Endodermal cell (in vitro differentiated cells): ENCODE measurements around the gene ANGPT4. TPM values are rescaled to one million over a fixed set of nuclear protein-coding genes. Genes with fewer than 3 reads are reported as not detected.

ENCODE experiments used
- DNase-seq: peaks from one replicate; pipeline ENCODE4 v3.0.0-alpha.2; 2017
- H3K27ac ChIP-seq: 2 replicates; pipeline ENCODE4 v1.5.1; 2013; ENCODE audit warnings: mild to moderate bottlenecking, low read depth, low read length, moderate library complexity
- H3K27me3 ChIP-seq: 2 replicates; pipeline ENCODE4 v1.6.1; 2013; ENCODE audit warnings: mild to moderate bottlenecking, low read length, moderate library complexity; ENCODE audit not compliant: insufficient read depth, control insufficient read depth, poor library complexity, severe bottlenecking
- H3K36me3 ChIP-seq: 2 replicates; pipeline ENCODE4 v1.7.0; 2013; ENCODE audit warnings: mild to moderate bottlenecking, low read length, moderate library complexity; ENCODE audit not compliant: control insufficient read depth, insufficient read depth
- H3K4me1 ChIP-seq: one replicate; pipeline ENCODE4 v1.7.0; 2013; ENCODE audit warnings: low read length; ENCODE audit not compliant: control insufficient read depth, insufficient read depth
- H3K4me3 ChIP-seq: 2 replicates; pipeline ENCODE4 v1.5.1; 2013; ENCODE audit warnings: mild to moderate bottlenecking, low read length, moderate library complexity
- H3K9ac ChIP-seq: 2 replicates; pipeline ENCODE4 v1.6.1; 2013; ENCODE audit warnings: mild to moderate bottlenecking, low read length, moderate library complexity; ENCODE audit not compliant: poor library complexity, severe bottlenecking; ENCODE audit errors: extremely low read depth
- H3K9me3 ChIP-seq: 2 replicates; pipeline ENCODE4 v1.6.1; 2013; ENCODE audit warnings: mild to moderate bottlenecking, low read length, moderate library complexity; ENCODE audit not compliant: control insufficient read depth
- H3K27ac Mint-ChIP-seq: 2 replicates; pipeline ENCODE4 v1.8.0; 2020; ENCODE audit warnings: mixed read lengths
- H3K27me3 Mint-ChIP-seq: 2 replicates; pipeline ENCODE4 v1.8.0; 2021; ENCODE audit warnings: mild to moderate bottlenecking, mixed read lengths; ENCODE audit not compliant: insufficient read depth
- H3K36me3 Mint-ChIP-seq: 2 replicates; pipeline ENCODE4 v1.8.0; 2020; ENCODE audit warnings: low read depth, mixed read lengths
- H3K4me1 Mint-ChIP-seq: 2 replicates; pipeline ENCODE4 v1.8.0; 2020; ENCODE audit warnings: mixed read lengths
- H3K4me3 Mint-ChIP-seq: 2 replicates; pipeline ENCODE4 v1.8.0; 2020; ENCODE audit warnings: mild to moderate bottlenecking, moderate library complexity, mixed read lengths
- H3K9me3 Mint-ChIP-seq: 2 replicates; pipeline ENCODE4 v1.8.0; 2020; ENCODE audit warnings: mild to moderate bottlenecking, mixed read lengths
- CTCF ChIP-seq: fragments of 200-600 bp; sonication (generic); conservative IDR thresholded peaks from 2 replicates; pipeline ENCODE4 v1.5.0; 2021; ENCODE audit warnings: antibody characterized with exemption, mild to moderate bottlenecking
- WGBS, 2 experiments: methylation state at CpG; one replicate each; pipeline versions ENCODE4 v1.1.5 to v1.1.7; 2013; ENCODE audit warnings: missing lambda C conversion rate in 2 of 2, mixed read lengths in 1 of 2; ENCODE audit not compliant: insufficient coverage in 1 of 2, insufficient read length in 1 of 2; 5-methylcytosine and 5-hydroxymethylcytosine counted together
- total RNA-seq, 2 donors: library from RNA; stranded (reverse); fragmentation: NEBNext Ultra II Directional in 1 of 2; extraction: Animal tissue kit (Norgen Biotek cat#: 25700) in 1 of 2; gene quantifications; 2 replicates in 1 of 2; 3 replicates in 1 of 2; pipeline ENCODE4 v1.2.1, GENCODE V29; 2021

ANGPT4 gene
- total RNA-seq, 2 donors from 2014 or later, result 0.31 to 0.51 TPM

- Mint-ChIP-seq H3K36me3 (no peaks in the 10 kb centered on the region), H3K27me3 (no peaks in the 10 kb centered on the region), H3K4me1 (no peaks in the 10 kb centered on the region), H3K4me3 (no peak overlapping the region), H3K27ac (no peak overlapping the region), H3K9me3 (no peaks in the 10 kb centered on the region)
- no peak for TF ChIP-seq CTCF
- H3K4me3 ChIP-seq, result no peak overlapping the region
- no peaks in the 10 kb centered on the region for H3K9me3 ChIP-seq
- H3K27me3 ChIP-seq, result no peaks in the 10 kb centered on the region
- no peaks in the 10 kb centered on the region for H3K4me1 ChIP-seq
- no peak overlapping the region for H3K9ac ChIP-seq
- DNase-seq, result no peak
- H3K36me3 ChIP-seq, result no peaks in the 10 kb centered on the region
- WGBS, 2 experiments, result 88 to 97% methylated on average over 3 of the region's 3 CpGs
- H3K27ac ChIP-seq, result no peak overlapping the region
Measured at GRCh38 chr20:962223-962622, 46.1 kb upstream of the ANGPT4 start.

GRCh38 chr20:961768-962167, 45.6 kb upstream of the ANGPT4 start:
- Histone ChIP-seq H3K4me3 (no peak overlapping the region), H3K27ac (no peak overlapping the region), H3K36me3 (no peaks in the 10 kb centered on the region), H3K9ac (no peak overlapping the region), H3K9me3 (no peaks in the 10 kb centered on the region), H3K27me3 (no peaks in the 10 kb centered on the region), H3K4me1 (no peaks in the 10 kb centered on the region)
- Mint-ChIP-seq H3K4me3 (no peak overlapping the region), H3K9me3 (no peaks in the 10 kb centered on the region), H3K36me3 (no peaks in the 10 kb centered on the region), H3K4me1 (no peaks in the 10 kb centered on the region), H3K27ac (no peak overlapping the region), H3K27me3 (no peaks in the 10 kb centered on the region)
- 85 to 95% methylated on average over 2 of the region's 2 CpGs for WGBS, 2 experiments
- no peak for DNase-seq
- TF ChIP-seq CTCF, result no peak

GRCh38 chr20:959996-960615, 44.0 kb upstream of the ANGPT4 start:
- H3K27ac ChIP-seq, result no peak overlapping the region
- H3K9me3 ChIP-seq, result no peaks in the 10 kb centered on the region
- no peak overlapping the region for H3K4me3 ChIP-seq
- no peak for DNase-seq
- 93 to 95% methylated on average over 5 to 16 of the region's 16 CpGs for WGBS, 2 experiments
- Mint-ChIP-seq H3K9me3 (no peaks in the 10 kb centered on the region), H3K27ac (no peak overlapping the region), H3K4me3 (no peak overlapping the region), H3K4me1 (peaks cover 10% of the 10 kb centered on the region), H3K27me3 (peaks cover 2% of the 10 kb centered on the region), H3K36me3 (no peaks in the 10 kb centered on the region)
- H3K9ac ChIP-seq, result no peak overlapping the region
- no peaks in the 10 kb centered on the region for H3K27me3 ChIP-seq
- no peaks in the 10 kb centered on the region for H3K4me1 ChIP-seq
- TF ChIP-seq CTCF, result no peak
- H3K36me3 ChIP-seq, result no peaks in the 10 kb centered on the region
